HG03565 (cell line): ENCODE results near the gene RHEX.
A peak's percentile ranks its signal among the peaks of the same experiment; 100 is the strongest.

Experiments used
- ATAC-seq: cut with Tn5 transposase; IDR thresholded peaks from one replicate; pipeline ENCODE4 v1.9.1; 2021; ENCODE audit warnings: mild to moderate bottlenecking, moderate library complexity; ENCODE audit not compliant: unreplicated experiment

The RHEX gene

GRCh38 chr1:206083750-206084149 lies 30.8 kb downstream of the RHEX start:
- no peak for ATAC-seq

GRCh38 chr1:206087091-206087490 lies 34.1 kb downstream of the RHEX start:
- ATAC-seq: no peak

- ATAC-seq: no peak
Measured at GRCh38 chr1:206089341-206089740, 36.4 kb downstream of the RHEX start.

- no peak for ATAC-seq
Measured at GRCh38 chr1:206094024-206094423, 41.1 kb downstream of the RHEX start.

GRCh38 chr1:206097381-206097780 lies 44.4 kb downstream of the RHEX start:
- no peak for ATAC-seq

GRCh38 chr1:206098242-206098919 lies 45.4 kb downstream of the RHEX start:
- ATAC-seq: no peak

- no peak for ATAC-seq
Measured at GRCh38 chr1:206100226-206100815, 47.3 kb downstream of the RHEX start.

GRCh38 chr1:206101351-206102045 lies 48.5 kb downstream of the RHEX start:
- no peak for ATAC-seq

GRCh38 chr1:206102292-206102936 lies 49.4 kb downstream of the RHEX start:
- no peak for ATAC-seq

- ATAC-seq: no peak
Measured at GRCh38 chr1:206103979-206104378, 51.0 kb downstream of the RHEX start.

- ATAC-seq: no peak
Measured at GRCh38 chr1:206105464-206105995, 52.6 kb downstream of the RHEX start.

- peak; percentile 51 for ATAC-seq
Measured at GRCh38 chr1:206106328-206107167, 53.6 kb downstream of the RHEX start.

GRCh38 chr1:206107168-206107544 lies 54.2 kb downstream of the RHEX start:
- ATAC-seq: no peak

GRCh38 chr1:206108635-206109034 lies 55.7 kb downstream of the RHEX start:
- no peak for ATAC-seq

- no peak for ATAC-seq
Measured at GRCh38 chr1:206109718-206110117, 56.7 kb downstream of the RHEX start.

- no peak for ATAC-seq
Measured at GRCh38 chr1:206110161-206110560, 57.2 kb downstream of the RHEX start.

- no peak for ATAC-seq
Measured at GRCh38 chr1:206110820-206111219, 57.8 kb downstream of the RHEX start.

GRCh38 chr1:206111271-206111927 lies 58.4 kb downstream of the RHEX start:
- ATAC-seq: no peak

- ATAC-seq: no peak
Measured at GRCh38 chr1:206112600-206113301, 59.8 kb downstream of the RHEX start.
